ENCODE results near the gene TPCN1.

DNA sequence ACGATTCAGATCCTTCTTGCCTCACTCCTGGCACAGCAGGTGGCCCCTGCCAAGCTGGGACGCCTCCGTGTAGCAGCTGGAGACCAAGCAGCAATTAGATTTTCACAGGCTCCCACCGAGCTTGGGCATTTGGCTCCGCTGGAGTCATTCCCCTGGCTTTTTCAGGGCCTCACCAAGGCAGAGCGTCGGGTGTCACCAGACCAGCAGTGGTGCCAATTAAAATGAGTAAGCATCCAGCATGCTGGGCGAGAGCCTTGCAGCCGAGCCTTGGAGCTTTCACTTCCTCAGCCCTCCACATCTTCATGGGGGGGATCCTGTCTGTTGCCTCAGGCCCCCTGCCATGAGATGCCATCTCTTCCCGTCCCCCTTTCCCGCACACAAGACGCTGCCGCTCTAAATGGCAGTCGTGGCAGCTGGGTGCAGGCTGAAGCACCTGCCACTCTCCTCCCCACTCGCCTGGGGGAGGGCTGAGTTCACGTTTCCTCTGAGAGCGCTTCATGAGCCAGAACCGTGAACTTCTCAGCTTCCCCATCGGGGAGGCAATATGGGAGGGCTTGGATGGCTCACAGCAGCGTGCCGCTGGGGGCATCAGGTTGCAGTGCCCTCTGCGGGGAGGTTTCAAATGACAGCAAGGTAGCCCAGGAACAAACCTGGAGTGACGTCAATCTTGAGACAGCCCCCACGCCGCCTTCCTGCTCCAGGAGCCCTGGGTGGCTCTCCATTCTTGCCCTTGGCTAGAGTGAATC, 11.7 kb downstream of the TPCN1 start:
- no peak for TF ChIP-seq POLR2A (IDR thresholded peaks at IDR 0.05; ENCODE audit: low read depth, low read length)
- peak; percentile 9; the same call in 1 of the 2 replicates for TF ChIP-seq POLR2AphosphoS5 (IDR thresholded peaks at IDR 0.05; ENCODE audit: low read depth, low read length)
- TF ChIP-seq TAF1 (IDR thresholded peaks at IDR 0.05; ENCODE audit: low read depth, low read length) = no peak
- TF ChIP-seq PAX5 (IDR thresholded peaks at IDR 0.05; ENCODE audit: insufficient read depth, low read length, severe bottlenecking) = peak; percentile 42
